Ishikawa (cell line): ENCODE measurements around the gene DMAC2L.

Experiments used
- CEBPB ChIP-seq: IDR thresholded peaks from 2 replicates; pipeline ENCODE4 v1.6.1; 2012
- CREB1 ChIP-seq: IDR thresholded peaks from 2 replicates; pipeline ENCODE4 v1.6.1; 2012; ENCODE audit warnings: low read depth
- EGR1 ChIP-seq: IDR thresholded peaks from 2 replicates; pipeline ENCODE4 v1.6.1; 2012
- EP300 ChIP-seq: IDR thresholded peaks from 2 replicates; pipeline ENCODE4 v1.6.1; 2012; ENCODE audit warnings: borderline replicate concordance
- FOXM1 ChIP-seq: IDR thresholded peaks from 2 replicates; pipeline ENCODE4 v1.6.1; 2012; ENCODE audit warnings: low read depth, borderline replicate concordance
- MAX ChIP-seq: IDR thresholded peaks from 2 replicates; pipeline ENCODE4 v1.6.1; 2012
- NFIC ChIP-seq: IDR thresholded peaks from 2 replicates; pipeline ENCODE4 v1.6.1; 2012
- RAD21 ChIP-seq: IDR thresholded peaks from 2 replicates; pipeline ENCODE4 v1.6.1; 2012; ENCODE audit warnings: low read depth
- REST ChIP-seq: IDR thresholded peaks from 2 replicates; pipeline ENCODE4 v1.6.1; 2012; ENCODE audit warnings: low read depth, mild to moderate bottlenecking
- TAF1 ChIP-seq: IDR thresholded peaks from 2 replicates; pipeline ENCODE4 v1.6.1; 2012; ENCODE audit warnings: low read depth, mild to moderate bottlenecking
- TCF12 ChIP-seq: IDR thresholded peaks from 2 replicates; pipeline ENCODE4 v1.6.1; 2012; ENCODE audit warnings: low read depth
- TEAD4 ChIP-seq: IDR thresholded peaks from 2 replicates; pipeline ENCODE4 v1.6.1; 2012
- USF1 ChIP-seq: IDR thresholded peaks from 2 replicates; pipeline ENCODE4 v1.6.1; 2012
- YY1 ChIP-seq: IDR thresholded peaks from 2 replicates; pipeline ENCODE4 v1.6.1; 2012; ENCODE audit warnings: low read depth
- ZBTB7A ChIP-seq: IDR thresholded peaks from 2 replicates; pipeline ENCODE4 v1.6.1; 2012; ENCODE audit warnings: low read depth

Gene DMAC2L

GRCh38 chr14:50331596-50331995, 19.5 kb downstream of the DMAC2L start:
- no peak for TF ChIP-seq NFIC
- no peak for TF ChIP-seq ZBTB7A
- no peak for TF ChIP-seq EGR1
- TF ChIP-seq CREB1, result no peak

- TF ChIP-seq TEAD4 (no peak), FOXM1 (no peak), NFIC (no peak), CREB1 (no peak), MAX (no peak)
Observed at GRCh38 chr14:50333014-50333509, 20.9 kb downstream of the DMAC2L start.

- no peak for TF ChIP-seq EGR1
- TF ChIP-seq TEAD4, result no peak
- TF ChIP-seq MAX, result no peak
- TF ChIP-seq TCF12, result no peak
- TF ChIP-seq REST, result no peak
- no peak for TF ChIP-seq YY1
- no peak for TF ChIP-seq TAF1
Observed at GRCh38 chr14:50334211-50334610, 22.1 kb downstream of the DMAC2L start.

GRCh38 chr14:50335389-50335788, 23.3 kb downstream of the DMAC2L start:
- TF ChIP-seq TCF12 (no peak), MAX (peak; percentile 61), CEBPB (no peak), TEAD4 (peak; percentile 25; the same call in 1 of the 2 replicates), USF1 (peak; percentile 95)

- no peak for TF ChIP-seq USF1
- no peak for TF ChIP-seq RAD21
- no peak for TF ChIP-seq ZBTB7A
Observed at GRCh38 chr14:50335989-50336824, 24.1 kb downstream of the DMAC2L start.

GRCh38 chr14:50338587-50338986, 26.5 kb downstream of the DMAC2L start:
- no peak for TF ChIP-seq CREB1
- TF ChIP-seq CEBPB, result no peak
- TF ChIP-seq YY1, result no peak
- TF ChIP-seq ZBTB7A, result no peak
- TF ChIP-seq FOXM1, result no peak
- TF ChIP-seq USF1, result no peak
- TF ChIP-seq RAD21, result no peak
- no peak for TF ChIP-seq MAX

GRCh38 chr14:50339178-50339804, 27.2 kb downstream of the DMAC2L start:
- TF ChIP-seq TEAD4 (no peak), EP300 (no peak), TCF12 (no peak), RAD21 (no peak), EGR1 (no peak)

GRCh38 chr14:50340045-50340444, 27.9 kb downstream of the DMAC2L start:
- no peak for TF ChIP-seq ZBTB7A
- TF ChIP-seq EP300, result no peak
- no peak for TF ChIP-seq MAX
- TF ChIP-seq TEAD4, result no peak
- no peak for TF ChIP-seq CEBPB
- no peak for TF ChIP-seq USF1
- no peak for TF ChIP-seq EGR1
- TF ChIP-seq TAF1, result no peak
- no peak for TF ChIP-seq RAD21
- TF ChIP-seq YY1, result no peak
